Tibial nerve (tissue), 4 donors: ENCODE results near the gene CPNE8.

ENCODE experiments used
- EP300 ChIP-seq, 2 donors: sonication (generic); formaldehyde crosslinking; IDR thresholded peaks; one replicate each; pipeline ENCODE4 v1.6.1; 2017; ENCODE audit warnings: antibody characterized with exemption in 2 of 2, mild to moderate bottlenecking in 1 of 2
- POLR2A ChIP-seq, 2 donors: fragments of 450-650 bp; IDR thresholded peaks; one replicate each; pipeline ENCODE4 v1.6.1; 2017; ENCODE audit warnings: antibody characterized with exemption in 2 of 2, mild to moderate bottlenecking in 2 of 2, moderate library complexity in 2 of 2
- TF ChIP-seq, protein P1 (sequence below), 5 experiments: fragments of 200-600 bp in 3 of 5; fragments of 450-650 bp in 2 of 5; sonication (generic) in 3 of 5; IDR thresholded peaks; one replicate each; pipeline ENCODE4 v1.5.1; 2016 to 2019; ENCODE audit warnings: antibody characterized with exemption in 5 of 5, mild to moderate bottlenecking in 3 of 5, moderate library complexity in 2 of 5

DNA sequence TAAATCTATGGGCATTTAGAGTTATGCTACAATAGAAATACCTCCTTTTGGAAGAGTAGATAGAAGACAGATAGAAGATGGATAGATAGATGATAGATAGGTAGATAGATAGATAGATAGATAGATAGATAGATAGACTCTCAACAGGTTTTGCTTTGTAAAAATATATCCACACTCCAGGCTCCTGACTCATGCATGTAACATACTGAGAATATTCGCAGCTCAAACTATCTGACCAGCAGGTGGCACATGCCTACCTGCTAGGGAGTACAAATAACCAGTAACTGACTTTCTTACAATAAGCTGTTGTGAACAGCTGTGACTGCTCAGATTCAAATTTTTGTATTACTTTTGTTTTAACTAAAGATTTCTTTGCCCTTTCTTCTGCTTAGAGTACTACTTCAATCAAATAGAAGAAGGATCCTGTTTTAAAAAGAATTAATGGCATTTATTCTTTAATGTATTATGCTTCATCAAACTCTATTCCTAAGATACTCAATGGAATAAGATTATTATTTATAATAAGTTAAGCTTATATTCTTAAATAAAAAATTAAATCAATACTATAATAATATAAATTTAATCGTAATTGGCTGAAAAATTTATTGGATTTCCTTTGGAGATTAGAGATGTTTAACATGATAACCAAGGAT lies 15.8 kb upstream of the CPNE8 start:
- TF ChIP-seq, protein P1, sequence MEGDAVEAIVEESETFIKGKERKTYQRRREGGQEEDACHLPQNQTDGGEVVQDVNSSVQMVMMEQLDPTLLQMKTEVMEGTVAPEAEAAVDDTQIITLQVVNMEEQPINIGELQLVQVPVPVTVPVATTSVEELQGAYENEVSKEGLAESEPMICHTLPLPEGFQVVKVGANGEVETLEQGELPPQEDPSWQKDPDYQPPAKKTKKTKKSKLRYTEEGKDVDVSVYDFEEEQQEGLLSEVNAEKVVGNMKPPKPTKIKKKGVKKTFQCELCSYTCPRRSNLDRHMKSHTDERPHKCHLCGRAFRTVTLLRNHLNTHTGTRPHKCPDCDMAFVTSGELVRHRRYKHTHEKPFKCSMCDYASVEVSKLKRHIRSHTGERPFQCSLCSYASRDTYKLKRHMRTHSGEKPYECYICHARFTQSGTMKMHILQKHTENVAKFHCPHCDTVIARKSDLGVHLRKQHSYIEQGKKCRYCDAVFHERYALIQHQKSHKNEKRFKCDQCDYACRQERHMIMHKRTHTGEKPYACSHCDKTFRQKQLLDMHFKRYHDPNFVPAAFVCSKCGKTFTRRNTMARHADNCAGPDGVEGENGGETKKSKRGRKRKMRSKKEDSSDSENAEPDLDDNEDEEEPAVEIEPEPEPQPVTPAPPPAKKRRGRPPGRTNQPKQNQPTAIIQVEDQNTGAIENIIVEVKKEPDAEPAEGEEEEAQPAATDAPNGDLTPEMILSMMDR (IDR thresholded peaks at IDR 0.05), result peak in 4 of 5 experiments; percentile 19 to 33 (median 20)
- TF ChIP-seq POLR2A (IDR thresholded peaks at IDR 0.05), result no peak
- TF ChIP-seq EP300 (IDR thresholded peaks at IDR 0.05), result no peak
